HEK293 (cell line): Measurements from ENCODE around the gene PEX3.

Source experiments
- CTCF ChIA-PET: fragments of 350-600 bp; formaldehyde crosslinking; extraction: SDS; loops from one replicate; lab custom pipeline; 2021; ENCODE audit warnings: antibody characterized with exemption; lab: Yijun Ruan, JAX
- POLR2A ChIA-PET: fragments of 300-600 bp; formaldehyde crosslinking; extraction: SDS; loops from one replicate; lab custom pipeline; 2020; ENCODE audit warnings: antibody characterized with exemption, inconsistent platforms; lab: Yijun Ruan, JAX
- H3K27ac ChIP-seq: fragments of 200-500 bp; sonication (Bioruptor generic); 2 replicates; pipeline ENCODE4 v1.5.1; 2014; ENCODE audit warnings: low read depth, low read length, control low read depth, inconsistent platforms; ENCODE audit errors: extremely low read depth
- H3K36me3 ChIP-seq, 2 experiments: fragments of 200-500 bp in 1 of 2; sonication (Bioruptor generic) in 1 of 2; 1 replicate in 1 of 2; 2 replicates in 1 of 2; pipeline ENCODE4 v1.5.1; 2014 to 2017; ENCODE audit warnings: inconsistent platforms in 2 of 2, low read length in 2 of 2; ENCODE audit not compliant: control insufficient read depth in 2 of 2, insufficient read depth in 1 of 2
- H3K4me1 ChIP-seq: fragments of 200-500 bp; sonication (Bioruptor generic); 2 replicates; pipeline ENCODE4 v1.5.1; 2014; ENCODE audit warnings: mild to moderate bottlenecking, low read length, inconsistent platforms; ENCODE audit not compliant: control insufficient read depth, insufficient read depth
- H3K4me3 ChIP-seq: 2 replicates; pipeline ENCODE4 v1.5.1; 2011; ENCODE audit warnings: low read depth, mild to moderate bottlenecking, control low read depth, low read length, moderate library complexity
- H3K9me3 ChIP-seq: fragments of 200-500 bp; sonication (Bioruptor generic); 2 replicates; pipeline ENCODE4 v1.5.1; 2014; ENCODE audit warnings: low read depth, low read length, inconsistent platforms; ENCODE audit not compliant: control insufficient read depth, insufficient read depth
- BCL11B ChIP-seq: fragments of 450-650 bp; formaldehyde crosslinking; IDR thresholded peaks from 2 replicates; pipeline ENCODE4 v1.5.1; 2016; ENCODE audit warnings: low read depth, missing biosample characterization, missing genetic modification characterization
- FEZF1 ChIP-seq: fragments of 450-650 bp; formaldehyde crosslinking; IDR thresholded peaks from 2 replicates; pipeline ENCODE4 v1.5.1; 2016; ENCODE audit warnings: missing biosample characterization, missing genetic modification characterization
- MEIS1 ChIP-seq: sonication (generic); formaldehyde crosslinking; IDR thresholded peaks from 2 replicates; pipeline ENCODE4 v1.8.1; 2022; ENCODE audit warnings: missing genetic modification reagents, mild to moderate bottlenecking, borderline replicate concordance
- MYNN ChIP-seq: fragments of 450-650 bp; formaldehyde crosslinking; IDR thresholded peaks from 2 replicates; pipeline ENCODE4 v1.5.1; 2016; ENCODE audit warnings: missing biosample characterization, missing genetic modification characterization, borderline replicate concordance
- SETDB1 ChIP-seq: IDR thresholded peaks from one replicate; pipeline ENCODE4 v1.6.1; 2017; ENCODE audit warnings: mild to moderate bottlenecking, low read length, moderate library complexity, mixed read lengths; ENCODE audit not compliant: insufficient read length
- ZNF133 ChIP-seq: fragments of 450-650 bp; formaldehyde crosslinking; IDR thresholded peaks from 2 replicates; pipeline ENCODE4 v1.5.1; 2016; ENCODE audit warnings: missing biosample characterization, missing genetic modification characterization
- ZNF155 ChIP-seq: fragments of 450-650 bp; formaldehyde crosslinking; IDR thresholded peaks from 2 replicates; pipeline ENCODE4 v1.5.1; 2016; ENCODE audit warnings: missing biosample characterization, missing genetic modification characterization
- ZNF174 ChIP-seq: fragments of 450-650 bp; formaldehyde crosslinking; IDR thresholded peaks from 2 replicates; pipeline ENCODE4 v1.5.0; 2017; ENCODE audit warnings: missing biosample characterization, mild to moderate bottlenecking, missing genetic modification characterization
- ZNF211 ChIP-seq: fragments of 450-650 bp; formaldehyde crosslinking; IDR thresholded peaks from 2 replicates; pipeline ENCODE4 v1.5.1; 2016; ENCODE audit warnings: low read depth, missing biosample characterization, missing genetic modification characterization
- ZNF214 ChIP-seq: fragments of 450-650 bp; formaldehyde crosslinking; IDR thresholded peaks from 2 replicates; pipeline ENCODE4 v1.5.1; 2017; ENCODE audit warnings: missing biosample characterization, mild to moderate bottlenecking, missing genetic modification characterization, borderline replicate concordance
- ZNF366 ChIP-seq: fragments of 450-650 bp; formaldehyde crosslinking; conservative IDR thresholded peaks from 2 replicates; pipeline ENCODE4 v1.5.1; 2016; ENCODE audit warnings: missing biosample characterization, missing genetic modification characterization
- ZNF580 ChIP-seq: fragments of 450-650 bp; formaldehyde crosslinking; IDR thresholded peaks from 2 replicates; pipeline ENCODE4 v1.5.1; 2016; ENCODE audit warnings: missing biosample characterization, missing genetic modification characterization
- ZNF626 ChIP-seq: fragments of 450-650 bp; sonication (Bioruptor Pico); formaldehyde crosslinking; IDR thresholded peaks from 2 replicates; pipeline ENCODE4 v1.5.1; 2018; ENCODE audit warnings: missing biosample characterization, missing genetic modification characterization, inconsistent platforms
- ZNF664 ChIP-seq: fragments of 450-650 bp; formaldehyde crosslinking; IDR thresholded peaks from 2 replicates; pipeline ENCODE4 v1.5.1; 2016; ENCODE audit warnings: missing biosample characterization, missing genetic modification characterization
- ZNF768 ChIP-seq: fragments of 450-650 bp; formaldehyde crosslinking; IDR thresholded peaks from 2 replicates; pipeline ENCODE4 v1.5.1; 2018; ENCODE audit warnings: missing biosample characterization, mild to moderate bottlenecking, missing genetic modification characterization
- TF ChIP-seq, protein P1 (sequence below): fragments of 450-650 bp; formaldehyde crosslinking; IDR thresholded peaks from 2 replicates; pipeline ENCODE4 v1.5.1; 2016; ENCODE audit warnings: missing biosample characterization, missing genetic modification characterization
- TF ChIP-seq, protein P2 (sequence below): fragments of 450-650 bp; formaldehyde crosslinking; IDR thresholded peaks from 2 replicates; pipeline ENCODE4 v1.5.1; 2017; ENCODE audit warnings: missing biosample characterization, missing genetic modification characterization
- TF ChIP-seq, protein P3 (sequence below): fragments of 450-650 bp; formaldehyde crosslinking; IDR thresholded peaks from 2 replicates; pipeline ENCODE4 v1.5.1; 2016; ENCODE audit warnings: missing biosample characterization, missing genetic modification characterization

Gene PEX3

DNA sequence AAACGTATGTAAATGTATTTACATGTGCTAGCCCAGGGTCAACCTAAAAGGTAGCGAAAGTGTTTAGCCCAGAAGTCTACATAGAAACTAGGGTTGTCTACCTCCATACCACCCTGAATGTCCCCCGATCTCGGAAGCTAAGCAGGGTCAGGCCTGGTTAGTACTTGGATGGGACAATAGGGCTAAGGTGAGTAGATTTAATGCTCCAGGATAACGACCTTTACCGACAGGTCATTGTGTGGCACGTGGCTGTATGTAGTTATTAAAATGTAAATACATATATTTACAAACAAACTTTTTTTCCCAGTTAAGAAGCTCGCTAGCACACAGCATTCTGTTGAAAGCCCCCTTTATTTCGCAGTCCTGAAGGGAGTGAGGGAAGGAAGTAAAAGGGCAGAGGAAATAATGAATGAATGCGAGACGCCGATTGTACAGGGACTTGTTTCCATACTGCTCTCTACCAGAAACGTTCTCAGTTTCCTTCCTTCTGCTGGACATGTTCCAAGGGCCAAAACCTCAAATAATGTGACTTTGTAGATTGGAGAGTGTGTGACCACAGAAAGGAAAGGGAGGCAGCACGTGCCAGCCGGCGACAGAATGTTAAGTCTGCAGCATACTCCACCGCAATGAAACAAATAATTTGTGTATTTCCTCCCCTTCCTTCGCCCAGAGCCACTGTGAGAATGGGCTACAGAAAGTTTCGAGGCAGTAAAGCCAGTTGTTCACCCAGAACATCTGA is 722 bp upstream of the PEX3 start:
- CTCF ChIA-PET: interaction anchor here (0.6 to 1.2 kb wide), 3 partner anchors 23 to 975 kb away, joined by 3 to 6 read pairs (median 4); partner anchors contain the start of gene FUCA2
- peaks cover 4% of the 10 kb centered on the region; the same call in 1 of the 2 replicates for H3K4me1 ChIP-seq
- peak overlapping the region; percentile 87 for H3K4me3 ChIP-seq
- TF ChIP-seq ZNF366: peak; percentile 41; the same call in 1 of the 2 replicates
- TF ChIP-seq ZNF133 (tag by site-specific recombination): peak; percentile 53; the same call in 1 of the 2 replicates
- TF ChIP-seq ZNF626: no peak
- TF ChIP-seq, all 188 proteins: peak for 2
- peaks cover 7 to 18% of the 10 kb centered on the region in 2 experiments; a peak in 2 of 3 replicates for H3K36me3 ChIP-seq
- no peaks in the 10 kb centered on the region for H3K9me3 ChIP-seq
- POLR2A ChIA-PET: interaction anchor here (0.8 to 1.4 kb wide), 12 partner anchors 8 to 393 kb away, joined by 3 to 9 read pairs (median 4); partner anchors contain the start of genes FUCA2 and LTV1
- peak overlapping the region; percentile 65 for H3K27ac ChIP-seq

DNA sequence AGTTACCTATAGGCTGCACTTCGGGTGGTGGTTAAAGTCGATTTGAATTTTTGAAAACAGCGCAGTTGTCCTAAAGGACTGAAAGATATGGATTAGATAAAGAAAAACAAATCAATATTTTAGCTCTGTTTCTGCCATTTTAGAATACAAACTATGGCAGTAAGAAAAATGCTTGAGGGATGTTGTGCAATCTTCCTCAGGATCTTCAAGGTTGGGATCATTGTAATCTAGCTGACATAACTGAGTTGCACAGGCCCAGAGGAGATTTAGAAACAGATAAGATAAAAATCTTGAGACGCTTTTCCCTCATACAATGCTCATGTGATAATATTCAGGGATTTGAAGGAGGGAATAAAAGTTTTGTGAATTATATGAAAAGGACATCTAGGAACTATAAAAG is 926 bp downstream of the PEX3 start:
- TF ChIP-seq, protein P1, sequence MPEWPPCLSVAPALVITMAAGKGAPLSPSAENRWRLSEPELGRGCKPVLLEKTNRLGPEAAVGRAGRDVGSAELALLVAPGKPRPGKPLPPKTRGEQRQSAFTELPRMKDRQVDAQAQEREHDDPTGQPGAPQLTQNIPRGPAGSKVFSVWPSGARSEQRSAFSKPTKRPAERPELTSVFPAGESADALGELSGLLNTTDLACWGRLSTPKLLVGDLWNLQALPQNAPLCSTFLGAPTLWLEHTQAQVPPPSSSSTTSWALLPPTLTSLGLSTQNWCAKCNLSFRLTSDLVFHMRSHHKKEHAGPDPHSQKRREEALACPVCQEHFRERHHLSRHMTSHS (tag by site-specific recombination): no peak
- TF ChIP-seq MEIS1 (CRISPR knock-in tag) (no peak), SETDB1 (no peak), FEZF1 (no peak), ZNF133 (tag by site-specific recombination) (no peak), ZNF580 (tag by site-specific recombination) (no peak), MYNN (tag by site-specific recombination) (no peak), ZNF214 (tag by site-specific recombination) (no peak), BCL11B (tag by site-specific recombination) (no peak), ZNF664 (tag by site-specific recombination) (no peak), ZNF768 (tag by site-specific recombination) (no peak), ZNF174 (tag by site-specific recombination) (no peak), ZNF155 (tag by site-specific recombination) (no peak), ZNF211 (tag by site-specific recombination) (no peak)
- TF ChIP-seq, protein P2, sequence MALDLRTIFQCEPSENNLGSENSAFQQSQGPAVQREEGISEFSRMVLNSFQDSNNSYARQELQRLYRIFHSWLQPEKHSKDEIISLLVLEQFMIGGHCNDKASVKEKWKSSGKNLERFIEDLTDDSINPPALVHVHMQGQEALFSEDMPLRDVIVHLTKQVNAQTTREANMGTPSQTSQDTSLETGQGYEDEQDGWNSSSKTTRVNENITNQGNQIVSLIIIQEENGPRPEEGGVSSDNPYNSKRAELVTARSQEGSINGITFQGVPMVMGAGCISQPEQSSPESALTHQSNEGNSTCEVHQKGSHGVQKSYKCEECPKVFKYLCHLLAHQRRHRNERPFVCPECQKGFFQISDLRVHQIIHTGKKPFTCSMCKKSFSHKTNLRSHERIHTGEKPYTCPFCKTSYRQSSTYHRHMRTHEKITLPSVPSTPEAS (tag by site-specific recombination): no peak
- TF ChIP-seq, protein P3, sequence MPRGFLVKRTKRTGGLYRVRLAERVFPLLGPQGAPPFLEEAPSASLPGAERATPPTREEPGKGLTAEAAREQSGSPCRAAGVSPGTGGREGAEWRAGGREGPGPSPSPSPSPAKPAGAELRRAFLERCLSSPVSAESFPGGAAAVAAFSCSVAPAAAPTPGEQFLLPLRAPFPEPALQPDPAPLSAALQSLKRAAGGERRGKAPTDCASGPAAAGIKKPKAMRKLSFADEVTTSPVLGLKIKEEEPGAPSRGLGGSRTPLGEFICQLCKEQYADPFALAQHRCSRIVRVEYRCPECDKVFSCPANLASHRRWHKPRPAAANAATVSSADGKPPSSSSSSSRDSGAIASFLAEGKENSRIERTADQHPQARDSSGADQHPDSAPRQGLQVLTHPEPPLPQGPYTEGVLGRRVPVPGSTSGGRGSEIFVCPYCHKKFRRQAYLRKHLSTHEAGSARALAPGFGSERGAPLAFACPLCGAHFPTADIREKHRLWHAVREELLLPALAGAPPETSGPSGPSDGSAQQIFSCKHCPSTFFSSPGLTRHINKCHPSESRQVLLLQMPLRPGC (tag by site-specific recombination): no peak
- peak overlapping the region; percentile 87 for H3K4me3 ChIP-seq

More for the DNA sequence above, 926 bp downstream of the PEX3 start:
- Histone ChIP-seq H3K36me3 (peaks cover 7 to 16% of the 10 kb centered on the region in 2 experiments; a peak in 2 of 3 replicates), H3K9me3 (no peaks in the 10 kb centered on the region), H3K4me1 (peaks cover 4% of the 10 kb centered on the region; the same call in 1 of the 2 replicates), H3K27ac (no peak overlapping the region)
- POLR2A ChIA-PET: interaction anchor here (1.4 kb wide), 1 partner anchor 85 kb away, joined by 7 read pairs; no protein-coding TSS in a partner anchor
- CTCF ChIA-PET: interaction anchor here (0.7 to 0.8 kb wide), 2 partner anchors 505 to 508 kb away, joined by 3 read pairs; no protein-coding TSS in a partner anchor
